ENCODE data around the gene MTX1.

GRCh38 chr1:155219592-155220031, 11.1 kb downstream of the MTX1 start:
- no peak for TF ChIP-seq CTCF (IDR thresholded peaks at IDR 0.05)
- no peak for TF ChIP-seq POLR2A (IDR thresholded peaks at IDR 0.05)

Measured in upper lobe of left lung (tissue), 4 donors.